GM19193 (cell line): ENCODE results near the gene SECTM1.

ENCODE experiments used
- POLR2A ChIP-seq: IDR thresholded peaks from 4 replicates; pipeline ENCODE4 v1.6.1; 2011; ENCODE audit not compliant: insufficient read depth, insufficient read length; ENCODE audit errors: extremely low read depth

Gene SECTM1

DNA sequence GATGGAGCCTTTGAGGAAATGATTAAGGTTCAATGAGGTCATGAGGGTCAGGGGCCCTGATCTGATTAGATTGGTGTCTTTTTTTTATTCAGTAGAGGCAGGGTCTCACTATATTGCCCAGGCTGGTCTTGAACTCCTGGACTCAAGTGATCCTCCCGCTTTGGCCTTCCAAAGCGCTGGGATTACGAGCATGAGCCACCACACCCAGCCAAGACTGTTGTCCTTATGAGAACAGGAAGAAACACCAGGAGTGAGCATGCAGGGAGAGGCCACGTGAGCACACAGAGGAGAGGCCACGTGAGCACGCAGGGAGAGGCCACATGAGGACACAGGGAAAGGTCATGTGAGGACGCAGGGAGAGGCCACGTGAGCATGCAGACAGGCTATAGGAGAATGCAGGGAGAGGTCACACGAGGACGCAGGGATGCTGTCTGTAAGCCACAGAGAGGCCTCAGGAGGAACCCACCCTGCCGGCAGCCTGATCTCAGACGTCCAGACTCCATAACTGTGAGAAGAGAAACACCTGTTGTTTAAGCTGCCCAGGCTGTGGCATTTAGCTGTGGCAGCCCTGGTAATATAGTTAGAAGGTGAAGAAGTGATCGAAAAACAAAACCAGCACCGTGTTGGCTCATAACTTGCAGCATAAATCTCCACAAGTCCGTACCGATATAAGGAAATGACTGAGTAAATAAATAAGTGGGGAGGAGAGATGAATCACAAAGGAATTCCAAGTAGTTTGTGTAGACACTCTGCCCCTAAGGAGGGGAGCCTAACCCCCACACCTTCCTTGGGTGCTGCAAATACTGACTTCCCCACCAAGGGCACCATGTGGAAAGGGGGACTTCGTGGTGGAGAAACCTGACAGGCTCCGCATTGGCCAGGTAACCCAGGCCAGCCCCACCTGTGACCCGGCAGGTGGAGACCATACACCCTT, 45.4 kb downstream of the SECTM1 start:
- TF ChIP-seq POLR2A: no peak

DNA sequence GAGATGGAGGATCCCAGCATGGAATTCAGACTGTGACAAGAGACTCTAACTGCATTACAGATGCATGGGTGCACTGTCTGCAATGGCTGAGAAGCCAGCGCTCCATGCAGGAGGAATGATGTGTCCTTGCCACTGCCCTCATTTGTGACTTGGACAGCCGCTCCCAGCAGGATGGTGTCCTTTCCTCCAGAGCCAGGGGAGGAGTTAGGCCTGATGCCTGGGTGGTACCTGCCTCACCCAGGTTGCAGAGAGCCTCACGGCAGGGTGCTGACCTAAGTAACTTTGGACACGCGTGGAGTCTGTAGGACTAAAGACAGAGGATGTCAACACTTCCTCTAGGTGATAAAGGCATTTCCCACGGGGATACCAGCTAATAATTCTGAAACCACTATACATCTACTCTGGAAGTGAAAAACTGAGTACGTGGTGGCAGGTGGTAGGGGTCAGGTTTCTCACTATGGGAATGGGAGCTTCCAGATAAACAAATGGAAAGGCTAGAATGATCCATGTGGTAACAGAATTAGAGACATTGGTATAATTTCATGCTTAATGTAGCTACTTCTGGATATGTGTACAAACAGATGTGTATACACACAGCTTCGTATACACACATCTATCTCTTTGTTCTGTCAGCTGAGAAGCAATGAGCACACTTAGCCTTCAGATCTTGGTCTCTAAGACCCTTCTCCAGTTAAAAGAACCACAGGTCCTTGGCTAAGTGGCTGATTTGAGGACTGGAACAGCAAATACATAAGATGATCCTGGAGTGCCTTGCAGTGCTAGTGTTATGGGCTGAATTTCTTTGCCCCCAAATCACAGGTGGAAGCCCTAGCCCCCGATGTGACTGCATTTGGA, 46.3 kb downstream of the SECTM1 start:
- no peak for TF ChIP-seq POLR2A

DNA sequence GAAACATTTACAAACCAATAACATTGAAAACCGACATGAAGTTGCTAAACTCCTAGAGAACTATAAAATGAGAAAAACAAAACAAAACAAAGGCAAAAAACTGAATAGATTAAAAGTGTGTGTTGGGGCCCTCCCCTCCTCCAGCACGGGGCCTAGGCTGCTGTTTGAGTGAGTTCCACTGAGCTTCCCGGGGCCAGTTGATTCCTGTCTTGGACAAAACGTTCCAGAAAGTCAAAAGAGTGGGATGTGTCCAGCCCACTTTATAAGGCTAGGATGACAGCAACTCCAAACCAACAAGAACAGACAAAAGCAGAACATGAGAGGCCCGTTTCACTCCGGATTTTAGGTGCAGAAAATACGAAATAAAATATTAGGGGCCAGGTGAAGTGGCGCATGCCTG, 48.4 kb downstream of the SECTM1 start:
- no peak for TF ChIP-seq POLR2A

DNA sequence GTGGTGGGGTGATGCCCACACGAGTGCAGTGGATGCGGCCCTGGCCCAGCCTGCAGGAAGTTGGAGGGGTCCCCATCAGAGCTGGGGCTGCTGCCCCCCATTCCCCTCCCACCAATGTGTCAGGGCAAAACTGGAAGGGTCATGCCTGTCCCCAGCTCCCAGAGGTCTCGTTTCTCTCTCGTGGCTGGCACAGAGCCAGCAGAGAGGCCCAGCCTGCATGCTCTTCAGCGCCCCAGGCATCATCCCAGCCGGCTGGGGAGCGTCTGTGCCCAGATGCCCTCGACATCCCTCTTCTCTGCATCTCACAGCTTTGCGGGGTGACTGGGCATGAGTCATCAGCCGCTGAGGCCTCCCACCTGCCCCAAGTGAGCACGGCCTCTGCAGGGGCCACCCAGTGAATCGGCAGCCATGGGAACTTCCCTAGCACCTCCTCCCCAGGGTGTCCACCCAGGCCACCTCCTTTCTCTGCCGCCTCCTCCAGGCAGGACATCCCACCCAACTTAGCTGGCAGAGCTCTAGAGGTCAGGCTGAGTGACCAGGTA, 50.3 kb downstream of the SECTM1 start:
- TF ChIP-seq POLR2A: no peak

DNA sequence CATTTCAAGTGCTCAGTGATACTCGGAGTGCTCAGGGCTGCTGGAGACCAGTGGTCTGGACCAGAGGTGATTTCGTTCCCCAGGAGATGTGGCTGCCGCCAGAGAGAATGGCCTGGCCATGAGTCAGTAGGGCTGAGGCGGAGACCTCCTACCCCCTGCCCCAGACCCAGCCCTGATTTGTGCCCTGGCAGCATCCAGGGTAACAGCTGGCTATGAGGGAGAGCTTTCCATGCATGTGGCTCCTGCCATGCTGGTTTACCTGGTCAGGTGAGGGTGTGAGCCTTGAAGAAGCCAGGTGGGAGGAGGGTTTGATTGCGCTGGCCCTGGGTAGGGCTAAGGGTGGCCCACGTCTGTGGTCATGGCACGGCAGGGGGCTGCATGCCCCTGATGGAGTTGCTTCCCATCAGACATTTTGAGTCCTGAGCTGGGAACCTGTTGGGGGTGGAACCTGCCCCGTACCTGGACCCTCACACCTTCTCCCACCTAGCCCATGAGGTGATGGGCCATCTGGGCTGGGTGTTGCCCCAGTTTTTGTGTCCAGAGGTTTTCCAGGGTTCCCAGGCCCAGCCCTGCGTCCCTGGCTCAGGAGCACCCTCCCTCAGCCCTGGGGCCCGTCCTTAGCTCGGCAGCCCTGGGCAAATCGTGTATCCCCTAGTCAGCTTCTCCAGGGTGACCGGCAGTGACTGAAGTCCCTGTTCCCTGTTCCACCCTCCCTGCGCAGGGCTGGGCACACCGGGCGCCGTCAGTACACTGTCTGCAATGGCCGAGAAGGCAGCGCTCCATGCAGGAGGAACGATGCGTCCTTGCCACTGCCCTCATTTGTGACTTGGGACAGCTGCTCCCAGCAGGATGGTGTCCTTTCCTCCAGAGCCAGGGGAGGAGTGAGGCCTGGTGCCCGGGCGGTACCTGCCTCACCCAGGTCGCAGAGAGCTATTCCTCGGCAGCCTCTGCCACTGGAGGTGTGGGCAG, 51.0 kb downstream of the SECTM1 start:
- no peak for TF ChIP-seq POLR2A

DNA sequence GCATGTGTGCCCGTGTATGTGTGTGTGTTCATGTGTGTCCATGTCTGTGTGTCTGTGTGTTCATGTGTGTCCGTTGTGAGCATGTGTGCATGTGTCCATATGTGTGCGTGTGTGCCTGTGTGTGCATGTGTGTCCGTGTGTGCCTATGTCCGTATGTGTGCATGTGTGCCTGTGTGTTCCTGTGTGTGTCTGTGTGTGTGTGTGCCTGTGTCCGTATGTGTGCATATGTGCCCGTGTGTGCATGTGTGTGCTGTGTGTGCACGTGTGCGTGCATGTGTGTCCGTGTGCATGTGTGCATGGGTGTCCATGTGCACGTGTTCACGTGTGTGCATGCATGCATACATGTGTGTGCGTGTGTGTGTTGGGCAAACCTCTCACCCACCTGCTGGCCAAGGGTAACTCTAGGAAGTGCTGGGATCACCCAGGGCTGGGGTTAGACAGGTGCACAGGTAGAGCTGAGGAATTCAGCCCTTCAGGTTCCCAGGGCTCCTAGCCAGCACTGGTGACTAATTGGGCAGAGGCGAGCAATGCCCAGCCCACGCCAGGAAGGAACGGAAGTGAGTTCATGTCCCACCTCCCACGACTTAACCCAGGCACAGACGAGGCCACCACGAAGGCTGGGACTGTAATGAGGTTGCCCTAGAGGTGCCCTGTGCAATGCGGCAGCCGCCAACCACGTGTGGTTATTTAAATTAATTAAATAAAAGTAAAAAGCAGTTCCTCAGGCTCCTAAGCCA, 51.9 kb downstream of the SECTM1 start:
- no peak for TF ChIP-seq POLR2A

DNA sequence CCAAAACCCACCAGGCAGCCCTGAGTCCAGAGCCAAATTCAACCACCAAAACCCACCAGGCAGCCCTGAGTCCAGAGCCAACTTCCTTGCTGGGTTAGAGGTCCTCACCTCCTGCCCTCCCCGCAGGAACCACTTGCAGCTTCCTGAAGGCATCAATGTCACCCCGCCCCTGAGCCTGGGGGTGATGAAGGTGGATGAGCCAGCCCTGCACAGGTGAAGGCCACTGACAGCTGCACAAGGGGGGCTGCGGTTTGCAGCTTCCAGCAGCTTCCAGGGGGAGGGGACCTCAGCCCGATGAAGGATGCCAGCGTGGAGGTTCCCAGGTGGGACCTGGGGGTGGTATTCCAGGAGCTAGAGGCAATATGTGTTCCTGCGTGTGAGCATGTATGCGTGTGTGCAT, 52.5 kb downstream of the SECTM1 start:
- TF ChIP-seq POLR2A: no peak

DNA sequence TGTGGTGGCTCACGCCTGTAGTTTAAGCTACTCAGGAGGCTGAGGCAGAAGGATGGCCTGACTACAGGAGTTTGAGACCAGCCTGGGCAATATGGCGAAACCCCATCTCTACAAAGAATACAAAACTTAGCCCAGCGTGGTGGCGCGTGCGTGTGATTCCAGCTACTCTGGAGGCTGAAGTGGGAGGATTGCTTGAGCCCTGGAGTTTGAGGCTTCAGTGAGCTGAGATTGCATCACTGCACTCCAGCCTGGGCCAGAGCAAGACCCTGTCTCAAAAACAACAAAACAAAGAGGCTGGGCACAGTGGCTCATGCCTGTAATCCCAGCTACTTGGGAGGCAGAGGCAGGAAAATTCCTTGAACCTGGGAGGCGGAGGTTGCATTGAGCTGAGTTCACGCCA, 53.0 kb downstream of the SECTM1 start:
- TF ChIP-seq POLR2A: no peak

DNA sequence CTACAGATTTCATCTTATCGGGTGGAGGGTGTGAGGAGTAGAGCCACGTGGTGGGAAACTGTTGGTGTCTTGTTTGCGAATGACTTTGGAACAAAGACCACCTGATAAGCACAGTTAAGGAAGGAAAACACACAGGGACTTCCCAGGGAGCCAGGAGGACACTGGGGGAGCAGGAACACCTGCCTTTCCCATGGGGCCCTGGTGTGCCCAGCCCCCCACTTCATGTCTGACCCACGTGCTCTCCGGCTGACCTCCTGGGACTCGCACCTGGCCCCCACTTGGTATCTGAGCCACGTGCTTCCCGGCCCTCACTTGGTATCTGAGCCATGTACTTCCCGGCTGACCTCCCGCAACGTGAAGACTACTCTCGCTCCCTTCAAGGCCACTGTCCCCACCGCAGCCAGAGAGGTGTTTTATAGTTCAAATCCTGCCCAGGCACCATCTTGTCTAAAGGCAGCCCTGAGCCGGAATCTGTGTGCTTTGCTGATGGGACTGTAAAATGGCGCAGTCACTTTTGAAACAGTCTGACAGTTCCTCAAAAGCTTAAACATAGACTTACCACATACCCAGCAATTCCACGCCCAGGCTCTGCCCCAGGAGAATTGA, 54.7 kb downstream of the SECTM1 start:
- no peak for TF ChIP-seq POLR2A

DNA sequence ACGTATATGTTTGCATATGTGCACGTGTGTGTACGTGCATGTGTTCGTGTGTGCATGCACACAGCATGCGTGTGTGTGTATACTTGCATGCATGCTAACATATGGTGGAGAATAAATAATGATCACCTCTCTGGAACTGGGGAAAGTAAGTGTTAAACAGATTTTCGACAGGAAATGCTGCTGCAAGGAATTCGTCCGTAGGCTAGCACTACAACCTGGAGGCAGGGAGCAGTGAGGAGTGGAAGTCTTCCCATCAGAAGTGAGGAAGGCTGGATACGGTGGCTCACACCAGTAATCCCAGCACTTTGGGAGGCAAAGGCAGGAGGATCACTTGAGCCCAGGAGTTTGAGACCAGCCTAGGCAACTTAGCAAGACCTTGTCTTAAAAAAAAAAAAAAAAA, 55.3 kb downstream of the SECTM1 start:
- TF ChIP-seq POLR2A: no peak

DNA sequence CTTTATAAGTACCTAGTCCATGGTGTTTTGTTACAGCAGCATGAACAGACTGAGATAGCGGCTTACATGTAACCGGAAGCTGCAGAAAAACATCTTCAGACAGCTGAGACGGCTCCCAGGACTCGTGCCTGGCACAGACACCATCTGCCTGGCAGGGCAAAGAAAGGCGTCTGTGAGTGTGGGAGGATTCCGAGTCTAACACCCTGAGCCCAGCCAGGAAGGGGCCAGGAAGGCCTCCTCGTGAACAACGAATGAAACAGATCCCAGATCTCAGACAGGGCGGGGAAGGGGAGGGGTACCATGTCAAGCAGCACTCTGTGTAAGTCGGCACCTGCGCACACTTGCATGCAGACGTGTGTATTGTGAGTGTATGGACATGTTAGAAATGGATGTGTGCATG, 55.7 kb downstream of the SECTM1 start:
- TF ChIP-seq POLR2A: no peak

DNA sequence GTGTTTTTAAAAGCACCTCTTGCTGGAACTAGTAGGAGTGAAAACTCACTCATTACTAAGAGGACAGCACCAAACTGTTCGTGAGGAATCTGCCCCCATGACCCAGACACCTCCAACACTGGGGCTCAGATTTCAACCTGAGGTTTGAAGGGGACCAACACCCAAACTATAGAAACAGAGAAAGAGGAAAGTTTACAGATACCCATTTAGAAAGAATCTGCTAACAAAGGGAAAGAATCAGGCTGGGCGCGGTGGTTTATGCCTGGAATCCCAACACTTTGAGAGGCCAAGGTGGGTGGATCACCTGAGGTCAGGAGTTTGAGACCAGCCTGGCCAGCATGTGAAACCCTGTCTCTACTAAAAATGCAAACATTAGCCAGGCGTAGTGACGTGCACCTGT, 56.6 kb downstream of the SECTM1 start:
- TF ChIP-seq POLR2A: no peak

DNA sequence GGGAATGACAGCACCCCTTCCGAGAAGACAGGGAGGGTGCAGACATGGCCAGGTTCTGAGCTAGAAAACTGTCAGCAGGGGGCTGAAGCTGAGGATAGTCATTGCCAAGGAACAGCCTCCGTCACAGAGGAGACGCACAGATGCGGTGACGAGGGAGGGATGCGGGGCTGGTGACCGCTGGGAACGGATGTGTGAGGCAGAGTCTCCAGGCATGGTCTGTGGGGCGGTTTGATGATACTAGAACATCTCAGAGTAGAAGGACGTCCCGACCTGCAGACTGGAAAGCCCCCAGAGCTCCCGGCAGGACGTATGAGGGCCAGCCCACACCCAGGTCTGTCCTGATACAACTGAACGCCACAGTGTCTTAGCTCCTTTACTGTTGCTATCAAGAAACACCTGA, 58.2 kb downstream of the SECTM1 start:
- TF ChIP-seq POLR2A: no peak

DNA sequence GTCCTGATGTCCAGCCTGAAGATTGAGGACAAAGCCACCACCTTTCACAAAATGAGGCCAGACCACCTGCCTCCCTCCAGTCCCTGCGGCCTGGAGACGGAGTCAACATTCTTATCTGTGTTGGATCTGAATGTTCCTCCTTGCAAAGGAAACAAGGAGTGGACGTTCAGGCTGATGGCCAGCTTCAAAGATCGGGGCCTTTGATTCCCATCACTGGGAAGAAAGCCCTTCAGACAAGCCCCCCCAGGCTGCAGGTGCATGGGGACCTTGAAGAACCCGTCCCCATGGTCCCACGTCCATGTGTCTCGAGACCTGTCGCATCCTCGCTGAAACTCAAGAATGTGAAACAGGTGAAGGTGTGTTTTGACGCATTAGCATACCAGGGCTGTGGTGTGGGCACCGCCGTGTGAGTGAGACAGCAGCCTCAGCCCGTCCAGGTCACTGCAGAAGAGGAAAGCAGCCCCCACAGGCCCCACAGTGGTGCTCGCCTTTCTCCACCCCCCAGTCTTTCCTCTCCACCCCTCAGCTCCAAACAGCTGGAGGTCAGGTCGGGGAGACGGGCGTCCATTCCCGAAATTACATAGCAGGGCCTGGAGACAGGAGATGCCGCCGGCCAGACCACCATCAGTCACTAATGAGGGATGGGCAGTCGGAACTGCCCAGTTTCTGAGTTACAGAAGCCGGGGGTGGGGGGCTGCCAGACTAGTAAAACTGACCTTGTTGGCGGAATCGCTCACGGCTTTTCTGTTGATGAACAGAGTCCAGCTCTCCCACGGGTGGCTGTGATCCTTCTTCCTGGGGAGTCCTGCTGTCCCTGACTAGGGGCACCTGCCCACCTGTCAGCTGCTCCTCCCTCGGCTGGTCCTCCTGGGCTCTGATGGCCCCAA, 59.2 kb downstream of the SECTM1 start:
- no peak for TF ChIP-seq POLR2A
